Measurements from ENCODE around the gene IL9R. TPM values are rescaled to one million over a fixed set of nuclear protein-coding genes. Genes with fewer than 3 reads are reported as not detected.
"Not testable (repeated sequence)": the region's sequence is repeated elsewhere in the genome, so short reads cannot be mapped to it uniquely, and the experiment has no call there.

Gene IL9R
- polyA plus RNA-seq, 5 donors: 0.08 to 0.48 (median 0.19) TPM

DNA sequence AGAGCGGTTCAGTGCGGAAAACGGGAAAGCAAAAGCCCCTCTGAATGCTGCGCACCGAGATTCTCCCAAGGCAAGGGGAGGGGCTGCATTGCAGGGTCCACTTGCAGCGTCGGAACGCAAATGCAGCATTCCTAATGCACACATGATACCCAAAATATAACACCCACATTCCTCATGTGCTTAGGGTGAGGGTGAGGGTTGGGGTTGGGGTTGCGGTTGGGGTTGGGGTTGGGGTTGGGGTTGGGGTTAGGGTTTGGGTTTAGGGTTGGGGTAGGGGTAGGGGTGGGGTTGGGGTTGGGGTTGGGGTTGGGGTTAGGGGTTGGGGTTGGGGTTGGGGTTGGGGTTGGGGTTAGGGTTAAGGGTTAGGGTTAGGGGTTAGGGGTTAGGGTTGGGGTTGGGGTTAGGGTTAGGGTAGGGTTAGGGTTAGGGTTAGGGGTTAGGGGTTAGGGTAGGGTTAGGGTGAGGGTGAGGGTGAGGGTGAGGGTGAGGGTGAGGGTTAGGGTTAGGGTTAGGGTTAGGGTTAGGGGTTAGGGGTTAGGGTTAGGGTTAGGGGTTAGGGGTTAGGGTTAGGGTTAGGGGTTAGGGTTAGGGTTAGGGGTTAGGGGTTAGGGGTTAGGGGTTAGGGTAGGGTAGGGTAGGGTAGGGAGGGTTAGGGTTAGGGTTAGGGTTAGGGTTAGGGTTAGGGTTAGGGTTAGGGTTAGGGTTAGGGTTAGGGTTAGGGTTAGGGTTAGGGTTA lies 32.4 kb downstream of the IL9R start:
- peak in 1 of 2 donors; percentile 9 for DNase-seq

- DNase-seq: not testable (repeated sequence)
Measured at GRCh38 chrX:156030474-156030873, 33.0 kb downstream of the IL9R start.

Other genes with a start within 250 kb of the IL9R start
- gene VAMP7, start 116.4 kb upstream of the IL9R start, polyA plus RNA-seq (ENCODE audit: insufficient read depth in 1 of 5, insufficient read length in 5 of 5, low replicate concordance in 1 of 5): 10 to 100 TPM; 31.0 to 51.6 (median 42.0) TPM

All from right lung (tissue), 5 donors.